Breast epithelium (tissue), 3 donors: ENCODE results near the gene PDCD1LG2.
"Not testable (repeated sequence)": the region's sequence is repeated elsewhere in the genome, so short reads cannot be mapped to it uniquely, and the experiment has no call there.

Source experiments
- POLR2A ChIP-seq: fragments of 450-650 bp; IDR thresholded peaks from one replicate; pipeline ENCODE4 v1.6.1; 2016; ENCODE audit warnings: antibody characterized with exemption, mild to moderate bottlenecking, moderate library complexity
- POLR2AphosphoS5 ChIP-seq, 3 donors: sonication (generic); formaldehyde crosslinking; IDR thresholded peaks; one replicate each; pipeline ENCODE4 v1.6.1; 2017; ENCODE audit warnings: antibody characterized with exemption in 3 of 3
- TF ChIP-seq, protein P1 (sequence below), 3 donors: fragments of 450-650 bp; IDR thresholded peaks; one replicate each; pipeline ENCODE4 v1.5.1; 2016 to 2017; ENCODE audit warnings: antibody characterized with exemption in 3 of 3, mild to moderate bottlenecking in 3 of 3, moderate library complexity in 3 of 3

- TF ChIP-seq POLR2AphosphoS5 (IDR thresholded peaks at IDR 0.05); POLR2A: not testable (repeated sequence)
- TF ChIP-seq, protein P1, sequence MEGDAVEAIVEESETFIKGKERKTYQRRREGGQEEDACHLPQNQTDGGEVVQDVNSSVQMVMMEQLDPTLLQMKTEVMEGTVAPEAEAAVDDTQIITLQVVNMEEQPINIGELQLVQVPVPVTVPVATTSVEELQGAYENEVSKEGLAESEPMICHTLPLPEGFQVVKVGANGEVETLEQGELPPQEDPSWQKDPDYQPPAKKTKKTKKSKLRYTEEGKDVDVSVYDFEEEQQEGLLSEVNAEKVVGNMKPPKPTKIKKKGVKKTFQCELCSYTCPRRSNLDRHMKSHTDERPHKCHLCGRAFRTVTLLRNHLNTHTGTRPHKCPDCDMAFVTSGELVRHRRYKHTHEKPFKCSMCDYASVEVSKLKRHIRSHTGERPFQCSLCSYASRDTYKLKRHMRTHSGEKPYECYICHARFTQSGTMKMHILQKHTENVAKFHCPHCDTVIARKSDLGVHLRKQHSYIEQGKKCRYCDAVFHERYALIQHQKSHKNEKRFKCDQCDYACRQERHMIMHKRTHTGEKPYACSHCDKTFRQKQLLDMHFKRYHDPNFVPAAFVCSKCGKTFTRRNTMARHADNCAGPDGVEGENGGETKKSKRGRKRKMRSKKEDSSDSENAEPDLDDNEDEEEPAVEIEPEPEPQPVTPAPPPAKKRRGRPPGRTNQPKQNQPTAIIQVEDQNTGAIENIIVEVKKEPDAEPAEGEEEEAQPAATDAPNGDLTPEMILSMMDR (IDR thresholded peaks at IDR 0.05) = not testable (repeated sequence)
Observed at GRCh38 chr9:5475611-5476010, 34.7 kb upstream of the PDCD1LG2 start.
